PC-9 (cell line): ENCODE measurements around the gene RS1. TPM values are rescaled to one million over a fixed set of nuclear protein-coding genes. Genes with fewer than 3 reads are reported as not detected.
A peak's percentile ranks its signal among the peaks of the same experiment; 100 is the strongest.

Experiments used
- BruUV-seq: library from RNA; stranded (reverse); fragments of 400-500 nt; replicated peaks from 2 replicates; lab custom pipeline; 2021; lab: Mats Ljungman, UMichigan
- CTCF ChIA-PET: fragments of 300-600 bp; sonication (Branson Sonifier 250); formaldehyde crosslinking; loops from one replicate; lab custom pipeline; 2022; ENCODE audit warnings: antibody characterized with exemption; lab: Charles Lee
- POLR2A ChIA-PET: fragments of 300-600 bp; sonication (Branson Sonifier 250); formaldehyde crosslinking; loops from one replicate; lab custom pipeline; 2022; ENCODE audit warnings: antibody characterized with exemption; ENCODE audit not compliant: unreplicated experiment; lab: Charles Lee
- DNase-seq, 2 experiments: peaks; one replicate each; pipeline versions ENCODE4 v3.0.0 to v3.0.0-alpha.2; 2015 to 2022; ENCODE audit warnings: mixed read lengths in 1 of 2
- H2AFZ ChIP-seq: fragments of 200-600 bp; sonication (generic); 2 replicates; pipeline ENCODE4 v1.8.1; 2017; ENCODE audit warnings: antibody characterized with exemption
- H3F3A ChIP-seq: fragments of 200-600 bp; sonication (generic); 2 replicates; pipeline ENCODE4 v1.8.1; 2017; ENCODE audit warnings: antibody characterized with exemption, mild to moderate bottlenecking, low read depth; ENCODE audit not compliant: insufficient read depth
- H3K27ac ChIP-seq: fragments of 200-600 bp; sonication (generic); 2 replicates; pipeline ENCODE4 v1.6.1; 2016; ENCODE audit warnings: mixed run types
- H3K27me3 ChIP-seq: fragments of 200-600 bp; sonication (generic); 2 replicates; pipeline ENCODE4 v1.6.1; 2016; ENCODE audit warnings: low read depth, mixed run types; ENCODE audit not compliant: insufficient read depth
- H3K36me3 ChIP-seq: fragments of 200-600 bp; sonication (generic); 2 replicates; pipeline ENCODE4 v1.6.1; 2016; ENCODE audit warnings: low read depth, mixed run types
- H3K4me1 ChIP-seq: fragments of 200-600 bp; sonication (generic); replicated peaks from 2 replicates; pipeline ENCODE4 v1.6.1; 2016; ENCODE audit warnings: mixed run types; ENCODE audit not compliant: insufficient read depth
- H3K4me2 ChIP-seq: fragments of 200-600 bp; sonication (generic); 2 replicates; pipeline ENCODE4 v1.6.1; 2017; ENCODE audit warnings: mixed run types
- H3K4me3 ChIP-seq: fragments of 200-600 bp; sonication (generic); 2 replicates; pipeline ENCODE4 v1.6.1; 2016; ENCODE audit warnings: mixed run types
- H3K79me2 ChIP-seq: fragments of 200-600 bp; sonication (generic); 2 replicates; pipeline ENCODE4 v1.6.1; 2017; ENCODE audit warnings: low read depth, mixed run types
- H3K9me2 ChIP-seq: fragments of 200-600 bp; sonication (generic); 2 replicates; pipeline ENCODE4 v1.8.1; 2017; ENCODE audit warnings: mild to moderate bottlenecking; ENCODE audit not compliant: insufficient read depth
- H3K9me3 ChIP-seq: fragments of 200-600 bp; sonication (generic); 2 replicates; pipeline ENCODE4 v1.8.1; 2016; ENCODE audit warnings: low read depth; ENCODE audit not compliant: insufficient read depth
- H4K20me1 ChIP-seq: fragments of 200-600 bp; sonication (generic); 2 replicates; pipeline ENCODE4 v1.8.1; 2017; ENCODE audit not compliant: insufficient read depth
- CTCF ChIP-seq: fragments of 200-600 bp; sonication (generic); conservative IDR thresholded peaks from 2 replicates; pipeline ENCODE4 v1.6.1; 2017; ENCODE audit warnings: mixed run types, antibody characterized with exemption, mild to moderate bottlenecking, moderate library complexity
- EZH2 ChIP-seq: fragments of 200-600 bp; sonication (generic); IDR thresholded peaks from 2 replicates; pipeline ENCODE4 v1.8.0; 2017; ENCODE audit warnings: antibody characterized with exemption, low read depth
- intact Hi-C: fragments of 100-400 bp; cut with micrococcal nuclease; formaldehyde crosslinking; loops from one replicate; pipeline ENCODE4 v1.10.0; 2022; ENCODE audit not compliant: unreplicated experiment
- total RNA-seq: library from RNA; stranded (reverse); gene quantifications from 2 replicates; pipeline ENCODE4 v1.2.3, GENCODE V29; 2021

RS1 gene
- total RNA-seq, 1 experiment from 2014 or later = not detected

- Histone ChIP-seq H3K4me1 (peaks cover 17% of the 10 kb centered on the region), H3K4me3 (no peak overlapping the region), H3K4me2 (peak overlapping the region; percentile 76; the same call in 1 of the 2 replicates), H3K9me2 (no peaks in the 10 kb centered on the region), H3F3A (0 out of 2 replicates have a peak, but pooled peaks cover 5% of the 10 kb centered on the region), H2AFZ (no peak overlapping the region), H3K9me3 (no peaks in the 10 kb centered on the region), H3K36me3 (no peaks in the 10 kb centered on the region), H3K27ac (no peak overlapping the region), H4K20me1 (no peaks in the 10 kb centered on the region), H3K79me2 (no peaks in the 10 kb centered on the region), H3K27me3 (no peaks in the 10 kb centered on the region)
- no TSS peak for BruUV-seq
- intact Hi-C loops = no loop called here
- no peak for TF ChIP-seq EZH2
- TF ChIP-seq CTCF = no peak
- peak in 1 of 2 experiments; percentile 30 for DNase-seq
- ChIA-PET POLR2A (no interaction called here), CTCF (no interaction called here)
Measured at GRCh38 chrX:18701621-18702361, 29.9 kb upstream of the RS1 start.

GRCh38 chrX:18698737-18699650 lies 27.1 kb upstream of the RS1 start:
- Histone ChIP-seq H3K4me1 (peaks cover 17% of the 10 kb centered on the region), H3K27me3 (no peaks in the 10 kb centered on the region), H3K9me2 (no peaks in the 10 kb centered on the region), H3K9me3 (no peaks in the 10 kb centered on the region), H3F3A (0 out of 2 replicates have a peak, but pooled peaks cover 5% of the 10 kb centered on the region), H3K4me2 (no peak overlapping the region), H3K27ac (no peak overlapping the region), H3K4me3 (no peak overlapping the region), H3K36me3 (no peaks in the 10 kb centered on the region), H3K79me2 (no peaks in the 10 kb centered on the region), H2AFZ (no peak overlapping the region), H4K20me1 (no peaks in the 10 kb centered on the region)
- TF ChIP-seq EZH2 = no peak
- TF ChIP-seq CTCF = no peak
- BruUV-seq = no TSS peak
- POLR2A ChIA-PET = no interaction called here
- intact Hi-C loops = no loop called here
- DNase-seq = no peak
- CTCF ChIA-PET = no interaction called here

GRCh38 chrX:18696653-18697052 lies 24.7 kb upstream of the RS1 start:
- H3K4me1 ChIP-seq = no peaks in the 10 kb centered on the region
- H2AFZ ChIP-seq = no peak overlapping the region
- intact Hi-C loops = no loop called here
- H3K27ac ChIP-seq = no peak overlapping the region
- no TSS peak for BruUV-seq
- H3K4me3 ChIP-seq = no peak overlapping the region
- H3K79me2 ChIP-seq = no peaks in the 10 kb centered on the region
- H3K9me3 ChIP-seq = no peaks in the 10 kb centered on the region
- ChIA-PET POLR2A (interaction anchor here (0.5 kb wide), 1 partner anchor 80 kb away, joined by 8 read pairs; no protein-coding TSS in a partner anchor), CTCF (no interaction called here)
- H3K27me3 ChIP-seq = 0 out of 2 replicates have a peak, but pooled peaks cover 2% of the 10 kb centered on the region
- H3K4me2 ChIP-seq = no peak overlapping the region
- no peak for DNase-seq
- TF ChIP-seq EZH2 (no peak), CTCF (no peak)
- no peaks in the 10 kb centered on the region for H4K20me1 ChIP-seq
- H3F3A ChIP-seq = no peaks in the 10 kb centered on the region
- H3K9me2 ChIP-seq = no peaks in the 10 kb centered on the region
- no peaks in the 10 kb centered on the region for H3K36me3 ChIP-seq
